RPMI8226 (cell line): ENCODE data around the gene VEPH1.

Experiments used
- DNase-seq: peaks from one replicate; pipeline ENCODE4 v3.0.0-alpha.2; 2015

Gene VEPH1

GRCh38 chr3:157502916-157503595 lies at the start of gene VEPH1:
Gene VEPH1 (minus strand): TSS chr3:157503416. CDS start chr3:157495349, 8,067 bp downstream.
- DNase-seq, result no peak

- no peak for DNase-seq
Observed at GRCh38 chr3:157551961-157552360, 48.7 kb upstream of the VEPH1 start.

GRCh38 chr3:157549498-157549897 lies 46.3 kb upstream of the VEPH1 start:
- DNase-seq, result no peak

- DNase-seq, result no peak
Observed at GRCh38 chr3:157544501-157545130, 41.4 kb upstream of the VEPH1 start.

- DNase-seq, result no peak
Observed at GRCh38 chr3:157543501-157544035, 40.4 kb upstream of the VEPH1 start.

GRCh38 chr3:157542711-157543500 lies 39.7 kb upstream of the VEPH1 start:
- no peak for DNase-seq

- no peak for DNase-seq
Observed at GRCh38 chr3:157541506-157542236, 38.5 kb upstream of the VEPH1 start.

- DNase-seq, result no peak
Observed at GRCh38 chr3:157540656-157541055, 37.4 kb upstream of the VEPH1 start.

GRCh38 chr3:157535667-157536066 lies 32.5 kb upstream of the VEPH1 start:
- no peak for DNase-seq

GRCh38 chr3:157534725-157535161 lies 31.5 kb upstream of the VEPH1 start:
- no peak for DNase-seq

- no peak for DNase-seq
Observed at GRCh38 chr3:157533298-157534070, 30.3 kb upstream of the VEPH1 start.

- peak; percentile 77 for DNase-seq
Observed at GRCh38 chr3:157532529-157533297, 29.5 kb upstream of the VEPH1 start.

GRCh38 chr3:157531771-157532170 lies 28.6 kb upstream of the VEPH1 start:
- DNase-seq, result no peak

- DNase-seq, result no peak
Observed at GRCh38 chr3:157531301-157531660, 28.1 kb upstream of the VEPH1 start.

- DNase-seq, result no peak
Observed at GRCh38 chr3:157530637-157531300, 27.6 kb upstream of the VEPH1 start.

- DNase-seq, result no peak
Observed at GRCh38 chr3:157529751-157530150, 26.5 kb upstream of the VEPH1 start.

- no peak for DNase-seq
Observed at GRCh38 chr3:157529085-157529484, 25.9 kb upstream of the VEPH1 start.

GRCh38 chr3:157527131-157527881 lies 24.1 kb upstream of the VEPH1 start:
- DNase-seq, result no peak

- no peak for DNase-seq
Observed at GRCh38 chr3:157526036-157526435, 22.8 kb upstream of the VEPH1 start.

- no peak for DNase-seq
Observed at GRCh38 chr3:157523814-157524213, 20.6 kb upstream of the VEPH1 start.
